Subcutaneous adipose tissue (tissue), 4 donors: Measurements from ENCODE around the gene ITGB8. TPM values are rescaled to one million over a fixed set of nuclear protein-coding genes. Genes with fewer than 3 reads are reported as not detected.

Experiments
- total RNA-seq, 4 donors: library from RNA; depleted of rRNA; stranded (reverse); fragments of >200 nt; gene quantifications; one replicate each; pipeline ENCODE4 v1.1.0, GENCODE V29; 2016
- TF ChIP-seq, protein P1 (sequence below): fragments of 450-650 bp; IDR thresholded peaks from one replicate; pipeline ENCODE4 v1.5.1; 2016; ENCODE audit warnings: low read depth, mild to moderate bottlenecking, control low read depth, antibody characterized with exemption, moderate library complexity

Gene ITGB8
- total RNA-seq, 4 donors from 2014 or later, result 0.57 to 7.5 (median 4.1) TPM

DNA sequence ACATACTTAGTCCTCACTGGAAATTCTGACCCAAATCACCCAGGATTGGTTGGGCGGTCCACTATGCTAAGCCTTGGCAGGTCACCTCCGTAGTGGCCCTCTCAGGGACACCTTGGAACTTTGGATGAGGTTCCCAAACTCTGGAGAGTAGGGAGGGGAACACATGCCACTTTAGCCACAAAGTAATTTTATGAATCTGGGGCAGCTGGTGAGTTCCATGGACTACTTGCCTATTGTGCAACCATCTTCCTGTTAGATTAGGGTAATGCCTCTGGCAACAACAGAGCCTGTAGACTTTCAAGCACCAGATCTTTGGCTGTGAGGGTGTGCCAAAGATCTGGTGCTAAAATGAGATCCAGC, 77.7 kb downstream of the ITGB8 start:
- TF ChIP-seq, protein P1, sequence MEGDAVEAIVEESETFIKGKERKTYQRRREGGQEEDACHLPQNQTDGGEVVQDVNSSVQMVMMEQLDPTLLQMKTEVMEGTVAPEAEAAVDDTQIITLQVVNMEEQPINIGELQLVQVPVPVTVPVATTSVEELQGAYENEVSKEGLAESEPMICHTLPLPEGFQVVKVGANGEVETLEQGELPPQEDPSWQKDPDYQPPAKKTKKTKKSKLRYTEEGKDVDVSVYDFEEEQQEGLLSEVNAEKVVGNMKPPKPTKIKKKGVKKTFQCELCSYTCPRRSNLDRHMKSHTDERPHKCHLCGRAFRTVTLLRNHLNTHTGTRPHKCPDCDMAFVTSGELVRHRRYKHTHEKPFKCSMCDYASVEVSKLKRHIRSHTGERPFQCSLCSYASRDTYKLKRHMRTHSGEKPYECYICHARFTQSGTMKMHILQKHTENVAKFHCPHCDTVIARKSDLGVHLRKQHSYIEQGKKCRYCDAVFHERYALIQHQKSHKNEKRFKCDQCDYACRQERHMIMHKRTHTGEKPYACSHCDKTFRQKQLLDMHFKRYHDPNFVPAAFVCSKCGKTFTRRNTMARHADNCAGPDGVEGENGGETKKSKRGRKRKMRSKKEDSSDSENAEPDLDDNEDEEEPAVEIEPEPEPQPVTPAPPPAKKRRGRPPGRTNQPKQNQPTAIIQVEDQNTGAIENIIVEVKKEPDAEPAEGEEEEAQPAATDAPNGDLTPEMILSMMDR, result no peak

DNA sequence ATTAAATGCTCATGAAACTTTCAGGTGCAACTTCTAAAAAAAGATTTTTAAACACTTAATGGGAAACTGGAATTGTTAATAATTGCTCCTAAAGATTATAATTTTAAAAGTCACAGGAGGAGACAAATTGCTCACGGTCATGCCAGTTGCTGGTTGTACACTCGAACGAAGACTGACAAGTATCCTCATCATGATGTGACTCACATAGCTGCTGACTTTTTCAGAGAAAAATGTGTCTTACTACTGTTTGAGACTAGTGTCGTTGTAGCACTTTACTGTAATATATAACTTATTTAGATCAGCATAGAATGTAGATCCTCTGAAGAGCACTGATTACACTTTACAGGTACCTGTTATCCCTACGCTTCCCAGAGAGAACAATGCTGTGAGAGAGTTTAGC, 79.3 kb downstream of the ITGB8 start:
- TF ChIP-seq, protein P1, result no peak

DNA sequence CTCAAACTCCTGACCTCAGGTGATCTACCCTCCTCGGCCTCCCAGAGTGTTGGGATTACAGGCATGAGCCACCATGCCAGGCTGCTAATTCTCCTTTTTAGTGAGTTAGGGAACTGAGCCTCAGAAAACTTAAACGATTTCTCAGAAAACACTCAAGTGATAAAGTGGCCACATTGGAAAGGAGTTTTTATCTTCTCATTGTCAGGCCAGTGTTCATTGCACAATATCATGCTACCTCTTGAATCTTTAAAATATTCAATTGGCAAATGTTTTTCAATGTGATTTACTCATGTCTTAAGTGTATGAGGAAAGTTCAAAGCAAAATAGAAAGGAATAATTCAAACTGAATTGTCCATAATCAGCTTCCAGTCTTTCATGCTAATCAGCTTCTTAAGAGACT, 80.7 kb downstream of the ITGB8 start:
- TF ChIP-seq, protein P1, result no peak

DNA sequence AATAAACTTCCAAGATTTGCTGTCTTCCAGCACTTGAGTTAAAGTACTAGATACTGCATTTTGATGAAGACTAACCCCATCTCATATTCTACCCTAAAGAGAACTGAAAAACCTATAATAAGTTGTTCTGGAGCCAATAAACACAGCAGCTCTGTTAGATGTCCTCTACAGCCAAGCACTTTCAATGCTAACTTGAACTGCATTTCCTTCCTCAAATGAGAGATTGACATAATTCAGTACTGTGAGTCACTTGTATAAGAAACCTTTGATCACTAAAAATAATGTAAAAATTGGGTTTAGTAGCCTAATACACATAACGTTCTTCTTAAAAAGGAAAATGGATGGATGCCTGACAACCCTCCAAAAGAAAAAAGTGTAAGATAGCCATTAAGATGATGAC, 81.3 kb downstream of the ITGB8 start:
- TF ChIP-seq, protein P1, result no peak

DNA sequence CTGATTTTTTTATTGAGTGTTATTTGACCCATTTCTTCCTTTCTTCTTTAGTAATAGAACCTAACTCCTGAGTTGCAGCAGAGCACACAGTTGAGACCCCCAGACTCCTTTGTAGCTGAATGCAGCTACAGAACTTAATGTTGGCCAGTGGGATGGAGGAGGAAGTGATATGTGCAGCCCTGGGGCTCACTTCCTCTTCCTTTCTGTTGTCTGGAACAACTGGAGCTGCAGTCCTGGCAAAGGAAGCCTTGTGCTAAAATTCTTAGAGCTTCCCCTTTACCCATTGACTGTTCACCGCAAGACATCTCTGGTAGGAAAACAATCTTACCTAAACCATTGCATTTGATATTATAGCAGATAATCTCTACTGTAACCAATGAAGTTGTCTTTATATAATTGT, 86.6 kb downstream of the ITGB8 start:
- TF ChIP-seq, protein P1, result no peak

DNA sequence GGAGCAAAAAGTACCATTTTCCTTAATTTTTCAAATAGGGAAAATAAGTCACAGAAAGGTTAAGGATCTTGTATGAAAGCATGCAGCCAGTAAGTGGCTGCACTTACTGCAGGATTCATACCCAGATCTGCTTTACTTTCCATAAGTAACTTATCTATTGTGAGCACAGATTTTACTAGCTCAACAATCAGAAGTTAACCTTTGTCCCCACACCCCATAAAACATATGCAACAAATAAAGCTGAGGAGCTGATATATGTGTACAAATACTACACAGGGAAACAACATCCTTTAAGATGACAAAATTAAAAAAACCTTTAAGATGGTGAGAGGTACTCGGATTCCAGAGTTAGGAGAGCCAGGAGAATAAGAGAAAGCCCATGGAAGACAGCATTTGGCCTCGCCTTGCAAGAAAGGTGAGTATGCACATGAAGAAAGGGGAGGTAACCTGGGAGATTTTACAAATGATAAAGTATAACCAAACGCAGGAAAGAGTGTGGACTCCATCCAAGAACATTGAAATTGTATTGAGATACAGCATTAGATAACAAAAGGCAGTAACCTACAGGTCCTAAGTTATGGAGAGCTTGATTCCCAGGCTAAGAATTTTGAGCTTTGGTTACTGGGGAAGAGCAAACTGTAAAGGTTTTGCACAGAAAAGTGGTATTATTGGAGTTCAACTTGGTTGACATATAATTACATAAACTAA, 87.1 kb downstream of the ITGB8 start:
- TF ChIP-seq, protein P1, result no peak

DNA sequence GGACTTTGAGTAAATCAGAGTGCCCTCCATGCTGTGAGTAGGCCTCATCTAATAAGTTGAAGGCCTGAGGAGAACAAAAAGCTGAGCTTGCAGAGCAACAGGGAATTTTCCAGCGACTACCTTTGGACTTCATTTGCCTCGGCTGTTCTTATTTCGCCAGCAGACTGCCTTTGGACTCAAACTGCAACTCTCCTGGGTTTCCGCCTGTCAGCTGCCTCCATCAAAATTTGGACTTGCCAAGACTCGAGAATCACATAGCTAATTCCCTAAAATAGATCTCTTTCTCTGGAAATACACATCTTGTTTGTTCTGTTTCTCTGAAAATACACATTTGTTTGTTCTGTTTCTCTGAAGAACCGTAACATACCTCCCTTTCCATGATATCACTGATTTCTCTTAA, 93.8 kb downstream of the ITGB8 start:
- TF ChIP-seq, protein P1, result no peak
